GM23338 (cell line): ENCODE measurements around the gene ESR2. TPM values are rescaled to one million over a fixed set of nuclear protein-coding genes. Genes with fewer than 3 reads are reported as not detected.

Experiments
- ATAC-seq: fragments of 200-7000 bp; cut with Tn5 transposase; 3 replicates; pipeline ENCODE4 v1.9.1; 2020
- DNase-seq: peaks from one replicate; pipeline ENCODE4 v3.0.0-alpha.2; 2015; ENCODE audit warnings: low spot score
- H2AFZ ChIP-seq: fragments of 200-600 bp; sonication (generic); 2 replicates; pipeline ENCODE4 v1.8.0; 2016; ENCODE audit warnings: antibody characterized with exemption, mild to moderate bottlenecking, moderate library complexity
- H3F3A ChIP-seq: fragments of 200-600 bp; sonication (generic); replicated peaks from 2 replicates; pipeline ENCODE4 v1.8.0; 2017; ENCODE audit warnings: antibody characterized with exemption, mixed run types, low read depth
- H3K27ac ChIP-seq: fragments of 200-600 bp; sonication (generic); 2 replicates; pipeline ENCODE4 v1.6.1; 2016; ENCODE audit warnings: low read depth
- H3K27me3 ChIP-seq: fragments of 200-600 bp; sonication (generic); 2 replicates; pipeline ENCODE4 v1.8.0; 2016; ENCODE audit warnings: mild to moderate bottlenecking, mixed run types, moderate library complexity; ENCODE audit not compliant: insufficient read depth
- H3K36me3 ChIP-seq: fragments of 200-600 bp; sonication (generic); 2 replicates; pipeline ENCODE4 v1.8.0; 2016; ENCODE audit warnings: mild to moderate bottlenecking; ENCODE audit not compliant: insufficient read depth
- H3K4me1 ChIP-seq: fragments of 200-600 bp; sonication (generic); 2 replicates; pipeline ENCODE4 v1.8.0; 2016; ENCODE audit warnings: mild to moderate bottlenecking, moderate library complexity; ENCODE audit not compliant: insufficient read depth
- H3K4me2 ChIP-seq: fragments of 200-600 bp; sonication (generic); 2 replicates; pipeline ENCODE4 v1.7.1; 2017; ENCODE audit warnings: mixed run types
- H3K4me3 ChIP-seq: fragments of 200-600 bp; sonication (generic); 2 replicates; pipeline ENCODE4 v1.6.1; 2016; ENCODE audit warnings: mixed run types
- H3K79me2 ChIP-seq: fragments of 200-600 bp; sonication (generic); replicated peaks from 2 replicates; pipeline ENCODE4 v1.8.0; 2017; ENCODE audit warnings: mild to moderate bottlenecking; ENCODE audit not compliant: insufficient read depth
- H3K9me2 ChIP-seq: fragments of 200-600 bp; sonication (generic); 2 replicates; pipeline ENCODE4 v1.8.0; 2017; ENCODE audit not compliant: insufficient read depth
- H4K20me1 ChIP-seq: fragments of 200-600 bp; sonication (generic); replicated peaks from 2 replicates; pipeline ENCODE4 v1.8.0; 2017; ENCODE audit warnings: mild to moderate bottlenecking; ENCODE audit not compliant: insufficient read depth
- H3K27ac Mint-ChIP-seq: 2 replicates; pipeline ENCODE4 v1.8.0; 2020; ENCODE audit warnings: inconsistent platforms, mild to moderate bottlenecking, moderate library complexity, mixed read lengths
- H3K27me3 Mint-ChIP-seq: 3 replicates; pipeline ENCODE4 v1.8.0; 2022; ENCODE audit warnings: low read depth, mild to moderate bottlenecking, moderate library complexity, mixed read lengths, inconsistent platforms; ENCODE audit not compliant: insufficient read depth, poor library complexity
- H3K36me3 Mint-ChIP-seq: 3 replicates; pipeline ENCODE4 v1.8.0; 2021; ENCODE audit warnings: low read depth, mild to moderate bottlenecking, inconsistent platforms, moderate library complexity, mixed read lengths
- H3K4me1 Mint-ChIP-seq: 3 replicates; pipeline ENCODE4 v1.8.0; 2020; ENCODE audit warnings: mild to moderate bottlenecking, inconsistent platforms, mixed read lengths
- H3K4me3 Mint-ChIP-seq: 3 replicates; pipeline ENCODE4 v1.8.0; 2021; ENCODE audit warnings: moderate library complexity, mild to moderate bottlenecking, inconsistent platforms, mixed read lengths
- H3K9me3 Mint-ChIP-seq: 3 replicates; pipeline ENCODE4 v1.8.0; 2020; ENCODE audit warnings: moderate library complexity, mild to moderate bottlenecking, inconsistent platforms, mixed read lengths
- EZH2 ChIP-seq: fragments of 200-600 bp; sonication (generic); IDR thresholded peaks from one replicate; pipeline ENCODE4 v1.8.0; 2017; ENCODE audit warnings: antibody characterized with exemption, mild to moderate bottlenecking, low read depth; ENCODE audit not compliant: unreplicated experiment
- EZH2phosphoT487 ChIP-seq: fragments of 200-600 bp; sonication (generic); IDR thresholded peaks from one replicate; pipeline ENCODE4 v1.8.1; 2018; ENCODE audit warnings: antibody characterized with exemption; ENCODE audit not compliant: unreplicated experiment
- JUNB ChIP-seq: IDR thresholded peaks from one replicate; pipeline ENCODE4 v1.6.1; 2016; ENCODE audit warnings: antibody characterized with exemption; ENCODE audit not compliant: unreplicated experiment
- NANOG ChIP-seq: IDR thresholded peaks from 2 replicates; pipeline ENCODE4 v1.6.1; 2016; ENCODE audit warnings: antibody characterized with exemption, borderline replicate concordance
- POLR2AphosphoS5 ChIP-seq: IDR thresholded peaks from 2 replicates; pipeline ENCODE4 v1.6.1; 2016; ENCODE audit warnings: antibody characterized with exemption, low read depth
- STAT1 ChIP-seq: IDR thresholded peaks from one replicate; pipeline ENCODE4 v1.6.1; 2016; ENCODE audit warnings: antibody characterized with exemption; ENCODE audit not compliant: unreplicated experiment
- ZNF114 ChIP-seq: fragments of 250-450 bp; sonication (Bioruptor Pico); IDR thresholded peaks from 2 replicates; pipeline ENCODE4 v1.5.0; 2020; ENCODE audit warnings: mild to moderate bottlenecking, moderate library complexity
- polyA plus RNA-seq: library from polyadenylated mRNA; unstranded; fragments of >200 nt; fragmentation: Nextera tagmentation; extraction: Ambion mirVana; gene quantifications from 2 replicates; pipeline ENCODE4 v1.2.1, GENCODE V29; 2016
- total RNA-seq: library from RNA; depleted of rRNA; stranded (reverse); fragments of >200 nt; shearing (Covaris generic); gene quantifications from 2 replicates; pipeline ENCODE4 v1.2.3, GENCODE V29; 2014
- TF ChIP-seq, protein P1 (sequence below), 2 experiments: fragments of 200-600 bp in 1 of 2; sonication (generic) in 1 of 2; conservative IDR thresholded peaks; 2 replicates each; pipeline versions ENCODE4 v1.5.1 to v1.6.1; 2016 to 2017; ENCODE audit warnings: antibody characterized with exemption in 2 of 2, low read depth in 2 of 2, mild to moderate bottlenecking in 2 of 2, moderate library complexity in 1 of 2
- TF ChIP-seq, protein P2 (sequence below): fragments of 250-450 bp; sonication (Bioruptor Pico); IDR thresholded peaks from 2 replicates; pipeline ENCODE4 v1.5.0; 2020; ENCODE audit warnings: mild to moderate bottlenecking, moderate library complexity
- TF ChIP-seq, protein P3 (sequence below): IDR thresholded peaks from one replicate; pipeline ENCODE4 v1.6.1; 2018; ENCODE audit warnings: antibody characterized with exemption; ENCODE audit not compliant: unreplicated experiment

ESR2 gene
- total and polyA plus RNA-seq, 2 experiments from 2014 or later, result 0.58 to 0.59 TPM

DNA sequence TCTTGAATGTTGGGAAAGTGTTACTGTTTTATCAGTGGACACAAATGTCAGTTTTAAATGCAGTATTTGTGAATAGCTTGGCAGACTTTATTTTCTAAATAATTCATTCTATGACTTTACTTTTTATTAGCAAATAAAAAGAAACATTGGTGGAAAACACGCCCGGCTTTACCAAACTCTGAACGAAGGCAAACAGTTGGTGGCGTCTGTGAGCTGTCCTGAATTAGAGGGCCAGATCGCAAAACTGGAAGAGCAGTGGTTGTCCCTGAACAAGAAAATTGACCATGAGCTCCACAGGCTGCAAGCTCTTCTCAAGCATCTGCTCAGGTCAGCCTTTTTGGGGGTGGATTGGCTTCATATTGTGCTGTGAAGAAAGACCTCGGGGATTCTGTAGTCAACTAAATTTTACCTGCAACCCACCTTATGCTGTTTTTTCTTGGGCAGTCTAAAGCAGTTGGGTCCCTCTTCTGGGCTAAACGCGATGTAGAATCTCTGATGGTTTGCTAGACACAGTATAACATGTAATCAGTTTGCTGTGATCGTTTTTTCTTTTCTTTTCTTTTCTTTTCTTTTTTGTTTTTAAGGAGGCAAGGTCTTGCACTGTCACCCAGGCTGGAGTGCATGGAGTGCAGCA, 156.4 kb downstream of the ESR2 start:
- H3K9me2 ChIP-seq, result no peaks in the 10 kb centered on the region
- no peak overlapping the region for H3K27ac ChIP-seq
- H3K36me3 ChIP-seq, result peaks cover 23% of the 10 kb centered on the region; the same call in 1 of the 2 replicates
- H3K36me3 Mint-ChIP-seq, result peaks cover 26% of the 10 kb centered on the region
- H3K79me2 ChIP-seq, result no peaks in the 10 kb centered on the region
- H3F3A ChIP-seq, result no peaks in the 10 kb centered on the region
- DNase-seq, result peak; percentile 40
- H3K4me3 Mint-ChIP-seq, result no peak overlapping the region
- H3K4me1 Mint-ChIP-seq, result no peaks in the 10 kb centered on the region
- no peak overlapping the region for H3K4me2 ChIP-seq
- TF ChIP-seq, protein P1, sequence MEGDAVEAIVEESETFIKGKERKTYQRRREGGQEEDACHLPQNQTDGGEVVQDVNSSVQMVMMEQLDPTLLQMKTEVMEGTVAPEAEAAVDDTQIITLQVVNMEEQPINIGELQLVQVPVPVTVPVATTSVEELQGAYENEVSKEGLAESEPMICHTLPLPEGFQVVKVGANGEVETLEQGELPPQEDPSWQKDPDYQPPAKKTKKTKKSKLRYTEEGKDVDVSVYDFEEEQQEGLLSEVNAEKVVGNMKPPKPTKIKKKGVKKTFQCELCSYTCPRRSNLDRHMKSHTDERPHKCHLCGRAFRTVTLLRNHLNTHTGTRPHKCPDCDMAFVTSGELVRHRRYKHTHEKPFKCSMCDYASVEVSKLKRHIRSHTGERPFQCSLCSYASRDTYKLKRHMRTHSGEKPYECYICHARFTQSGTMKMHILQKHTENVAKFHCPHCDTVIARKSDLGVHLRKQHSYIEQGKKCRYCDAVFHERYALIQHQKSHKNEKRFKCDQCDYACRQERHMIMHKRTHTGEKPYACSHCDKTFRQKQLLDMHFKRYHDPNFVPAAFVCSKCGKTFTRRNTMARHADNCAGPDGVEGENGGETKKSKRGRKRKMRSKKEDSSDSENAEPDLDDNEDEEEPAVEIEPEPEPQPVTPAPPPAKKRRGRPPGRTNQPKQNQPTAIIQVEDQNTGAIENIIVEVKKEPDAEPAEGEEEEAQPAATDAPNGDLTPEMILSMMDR (conservative IDR thresholded peaks at IDR 0.05; ENCODE audit: low read depth in 2 of 2), result peak; percentile 40 to 74
- no peak for TF ChIP-seq EZH2phosphoT487
- H3K4me3 ChIP-seq, result no peak overlapping the region
- peak; percentile 42; the same call in 1 of the 3 replicates for ATAC-seq
- H3K27ac Mint-ChIP-seq, result no peak overlapping the region
- no peaks in the 10 kb centered on the region for H3K27me3 ChIP-seq
- peaks cover 4% of the 10 kb centered on the region for H3K27me3 Mint-ChIP-seq
- no peaks in the 10 kb centered on the region for H3K9me3 Mint-ChIP-seq
- no peak overlapping the region for H2AFZ ChIP-seq
- H3K4me1 ChIP-seq, result no peaks in the 10 kb centered on the region
- no peaks in the 10 kb centered on the region for H4K20me1 ChIP-seq

DNA sequence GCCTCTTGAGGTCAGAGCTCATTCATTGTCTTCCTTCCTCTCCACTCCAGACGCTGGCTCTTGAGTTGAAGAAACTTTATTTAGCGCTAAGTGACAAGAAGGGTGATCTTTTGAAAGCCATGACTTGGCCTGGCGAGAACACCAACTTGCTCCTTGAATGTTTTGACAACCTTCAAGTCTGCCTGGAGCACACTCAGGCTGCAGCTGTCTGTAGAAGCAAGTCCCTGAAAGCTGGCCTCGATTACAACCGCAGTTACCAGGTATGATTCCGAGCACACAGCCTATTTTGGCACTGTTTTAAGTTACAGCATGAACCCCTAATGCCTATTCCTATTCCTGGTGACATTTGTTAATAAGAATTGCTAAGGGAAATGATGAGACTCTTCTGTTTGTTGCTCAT, 167.6 kb downstream of the ESR2 start:
- H3K36me3 ChIP-seq, result peaks cover 6% of the 10 kb centered on the region; the same call in 1 of the 2 replicates
- Mint-ChIP-seq H3K9me3 (no peaks in the 10 kb centered on the region), H3K4me3 (no peak overlapping the region), H3K27me3 (no peaks in the 10 kb centered on the region), H3K4me1 (no peaks in the 10 kb centered on the region), H3K27ac (no peak overlapping the region), H3K36me3 (peaks cover 42% of the 10 kb centered on the region)
- H2AFZ ChIP-seq, result no peak overlapping the region
- no peak for ATAC-seq
- H3K4me3 ChIP-seq, result no peak overlapping the region
- no peaks in the 10 kb centered on the region for H4K20me1 ChIP-seq
- H3K4me1 ChIP-seq, result no peaks in the 10 kb centered on the region
- H3K27me3 ChIP-seq, result no peaks in the 10 kb centered on the region
- no peaks in the 10 kb centered on the region for H3K79me2 ChIP-seq
- no peaks in the 10 kb centered on the region for H3F3A ChIP-seq
- DNase-seq, result no peak
- H3K27ac ChIP-seq, result no peak overlapping the region
- H3K4me2 ChIP-seq, result no peak overlapping the region
- H3K9me2 ChIP-seq, result no peaks in the 10 kb centered on the region
- TF ChIP-seq POLR2AphosphoS5 (no peak), EZH2 (no peak), STAT1 (no peak), ZNF114 (CRISPR knock-in tag) (no peak), NANOG (no peak), EZH2phosphoT487 (no peak), JUNB (no peak)
- TF ChIP-seq, protein P2, sequence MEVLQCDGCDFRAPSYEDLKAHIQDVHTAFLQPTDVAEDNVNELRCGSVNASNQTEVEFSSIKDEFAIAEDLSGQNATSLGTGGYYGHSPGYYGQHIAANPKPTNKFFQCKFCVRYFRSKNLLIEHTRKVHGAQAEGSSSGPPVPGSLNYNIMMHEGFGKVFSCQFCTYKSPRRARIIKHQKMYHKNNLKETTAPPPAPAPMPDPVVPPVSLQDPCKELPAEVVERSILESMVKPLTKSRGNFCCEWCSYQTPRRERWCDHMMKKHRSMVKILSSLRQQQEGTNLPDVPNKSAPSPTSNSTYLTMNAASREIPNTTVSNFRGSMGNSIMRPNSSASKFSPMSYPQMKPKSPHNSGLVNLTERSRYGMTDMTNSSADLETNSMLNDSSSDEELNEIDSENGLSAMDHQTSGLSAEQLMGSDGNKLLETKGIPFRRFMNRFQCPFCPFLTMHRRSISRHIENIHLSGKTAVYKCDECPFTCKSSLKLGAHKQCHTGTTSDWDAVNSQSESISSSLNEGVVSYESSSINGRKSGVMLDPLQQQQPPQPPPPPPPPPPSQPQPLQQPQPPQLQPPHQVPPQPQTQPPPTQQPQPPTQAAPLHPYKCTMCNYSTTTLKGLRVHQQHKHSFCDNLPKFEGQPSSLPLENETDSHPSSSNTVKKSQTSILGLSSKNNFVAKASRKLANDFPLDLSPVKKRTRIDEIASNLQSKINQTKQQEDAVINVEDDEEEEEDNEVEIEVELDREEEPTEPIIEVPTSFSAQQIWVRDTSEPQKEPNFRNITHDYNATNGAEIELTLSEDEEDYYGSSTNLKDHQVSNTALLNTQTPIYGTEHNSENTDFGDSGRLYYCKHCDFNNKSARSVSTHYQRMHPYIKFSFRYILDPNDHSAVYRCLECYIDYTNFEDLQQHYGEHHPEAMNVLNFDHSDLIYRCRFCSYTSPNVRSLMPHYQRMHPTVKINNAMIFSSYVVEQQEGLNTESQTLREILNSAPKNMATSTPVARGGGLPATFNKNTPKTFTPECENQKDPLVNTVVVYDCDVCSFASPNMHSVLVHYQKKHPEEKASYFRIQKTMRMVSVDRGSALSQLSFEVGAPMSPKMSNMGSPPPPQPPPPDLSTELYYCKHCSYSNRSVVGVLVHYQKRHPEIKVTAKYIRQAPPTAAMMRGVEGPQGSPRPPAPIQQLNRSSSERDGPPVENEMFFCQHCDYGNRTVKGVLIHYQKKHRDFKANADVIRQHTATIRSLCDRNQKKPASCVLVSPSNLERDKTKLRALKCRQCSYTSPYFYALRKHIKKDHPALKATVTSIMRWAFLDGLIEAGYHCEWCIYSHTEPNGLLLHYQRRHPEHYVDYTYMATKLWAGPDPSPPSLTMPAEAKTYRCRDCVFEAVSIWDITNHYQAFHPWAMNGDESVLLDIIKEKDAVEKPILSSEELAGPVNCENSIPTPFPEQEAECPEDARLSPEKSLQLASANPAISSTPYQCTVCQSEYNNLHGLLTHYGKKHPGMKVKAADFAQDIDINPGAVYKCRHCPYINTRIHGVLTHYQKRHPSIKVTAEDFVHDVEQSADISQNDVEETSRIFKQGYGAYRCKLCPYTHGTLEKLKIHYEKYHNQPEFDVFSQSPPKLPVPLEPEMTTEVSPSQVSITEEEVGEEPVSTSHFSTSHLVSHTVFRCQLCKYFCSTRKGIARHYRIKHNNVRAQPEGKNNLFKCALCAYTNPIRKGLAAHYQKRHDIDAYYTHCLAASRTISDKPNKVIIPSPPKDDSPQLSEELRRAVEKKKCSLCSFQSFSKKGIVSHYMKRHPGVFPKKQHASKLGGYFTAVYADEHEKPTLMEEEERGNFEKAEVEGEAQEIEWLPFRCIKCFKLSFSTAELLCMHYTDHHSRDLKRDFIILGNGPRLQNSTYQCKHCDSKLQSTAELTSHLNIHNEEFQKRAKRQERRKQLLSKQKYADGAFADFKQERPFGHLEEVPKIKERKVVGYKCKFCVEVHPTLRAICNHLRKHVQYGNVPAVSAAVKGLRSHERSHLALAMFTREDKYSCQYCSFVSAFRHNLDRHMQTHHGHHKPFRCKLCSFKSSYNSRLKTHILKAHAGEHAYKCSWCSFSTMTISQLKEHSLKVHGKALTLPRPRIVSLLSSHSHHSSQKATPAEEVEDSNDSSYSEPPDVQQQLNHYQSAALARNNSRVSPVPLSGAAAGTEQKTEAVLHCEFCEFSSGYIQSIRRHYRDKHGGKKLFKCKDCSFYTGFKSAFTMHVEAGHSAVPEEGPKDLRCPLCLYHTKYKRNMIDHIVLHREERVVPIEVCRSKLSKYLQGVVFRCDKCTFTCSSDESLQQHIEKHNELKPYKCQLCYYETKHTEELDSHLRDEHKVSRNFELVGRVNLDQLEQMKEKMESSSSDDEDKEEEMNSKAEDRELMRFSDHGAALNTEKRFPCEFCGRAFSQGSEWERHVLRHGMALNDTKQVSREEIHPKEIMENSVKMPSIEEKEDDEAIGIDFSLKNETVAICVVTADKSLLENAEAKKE (CRISPR knock-in tag), result no peak
- TF ChIP-seq, protein P3, sequence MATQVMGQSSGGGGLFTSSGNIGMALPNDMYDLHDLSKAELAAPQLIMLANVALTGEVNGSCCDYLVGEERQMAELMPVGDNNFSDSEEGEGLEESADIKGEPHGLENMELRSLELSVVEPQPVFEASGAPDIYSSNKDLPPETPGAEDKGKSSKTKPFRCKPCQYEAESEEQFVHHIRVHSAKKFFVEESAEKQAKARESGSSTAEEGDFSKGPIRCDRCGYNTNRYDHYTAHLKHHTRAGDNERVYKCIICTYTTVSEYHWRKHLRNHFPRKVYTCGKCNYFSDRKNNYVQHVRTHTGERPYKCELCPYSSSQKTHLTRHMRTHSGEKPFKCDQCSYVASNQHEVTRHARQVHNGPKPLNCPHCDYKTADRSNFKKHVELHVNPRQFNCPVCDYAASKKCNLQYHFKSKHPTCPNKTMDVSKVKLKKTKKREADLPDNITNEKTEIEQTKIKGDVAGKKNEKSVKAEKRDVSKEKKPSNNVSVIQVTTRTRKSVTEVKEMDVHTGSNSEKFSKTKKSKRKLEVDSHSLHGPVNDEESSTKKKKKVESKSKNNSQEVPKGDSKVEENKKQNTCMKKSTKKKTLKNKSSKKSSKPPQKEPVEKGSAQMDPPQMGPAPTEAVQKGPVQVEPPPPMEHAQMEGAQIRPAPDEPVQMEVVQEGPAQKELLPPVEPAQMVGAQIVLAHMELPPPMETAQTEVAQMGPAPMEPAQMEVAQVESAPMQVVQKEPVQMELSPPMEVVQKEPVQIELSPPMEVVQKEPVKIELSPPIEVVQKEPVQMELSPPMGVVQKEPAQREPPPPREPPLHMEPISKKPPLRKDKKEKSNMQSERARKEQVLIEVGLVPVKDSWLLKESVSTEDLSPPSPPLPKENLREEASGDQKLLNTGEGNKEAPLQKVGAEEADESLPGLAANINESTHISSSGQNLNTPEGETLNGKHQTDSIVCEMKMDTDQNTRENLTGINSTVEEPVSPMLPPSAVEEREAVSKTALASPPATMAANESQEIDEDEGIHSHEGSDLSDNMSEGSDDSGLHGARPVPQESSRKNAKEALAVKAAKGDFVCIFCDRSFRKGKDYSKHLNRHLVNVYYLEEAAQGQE, result no peak
